AG10803 (cell line): ENCODE data around the gene PDSS2.

Source experiments
- DNase-seq: peaks from one replicate; pipeline ENCODE4 v3.0.0; 2010; ENCODE audit warnings: low read depth
- H3K4me3 ChIP-seq: 2 replicates; pipeline ENCODE4 v1.5.1; 2011; ENCODE audit warnings: mild to moderate bottlenecking, low read length, control low read depth
- CTCF ChIP-seq: conservative IDR thresholded peaks from 2 replicates; pipeline ENCODE4 v1.5.1; 2011; ENCODE audit warnings: mild to moderate bottlenecking, low read length, control low read depth, inconsistent platforms

Gene PDSS2

GRCh38 chr6:107235511-107235910 is 223.9 kb downstream of the PDSS2 start:
- TF ChIP-seq CTCF: no peak
- H3K4me3 ChIP-seq: no peak overlapping the region
- DNase-seq: no peak

GRCh38 chr6:107235007-107235406 is 224.4 kb downstream of the PDSS2 start:
- TF ChIP-seq CTCF: no peak
- no peak overlapping the region for H3K4me3 ChIP-seq
- DNase-seq: no peak

GRCh38 chr6:107231243-107231642 is 228.1 kb downstream of the PDSS2 start:
- DNase-seq: no peak
- no peak overlapping the region for H3K4me3 ChIP-seq

GRCh38 chr6:107230448-107230847 is 228.9 kb downstream of the PDSS2 start:
- DNase-seq: no peak
- no peak overlapping the region for H3K4me3 ChIP-seq
- no peak for TF ChIP-seq CTCF

More at GRCh38 chr6:107231243-107231642, 228.1 kb downstream of the PDSS2 start:
- no peak for TF ChIP-seq CTCF

GRCh38 chr6:107230024-107230423 is 229.3 kb downstream of the PDSS2 start:
- no peak overlapping the region for H3K4me3 ChIP-seq
- DNase-seq: no peak
- no peak for TF ChIP-seq CTCF

- no peak for TF ChIP-seq CTCF
- H3K4me3 ChIP-seq: no peak overlapping the region
- DNase-seq: no peak
These were observed 230.6 kb downstream of the PDSS2 start for GRCh38 chr6:107228754-107229153.

- DNase-seq: no peak
These were observed 237.8 kb downstream of the PDSS2 start for GRCh38 chr6:107221519-107221918.

More at GRCh38 chr6:107221519-107221918, 237.8 kb downstream of the PDSS2 start:
- no peak for TF ChIP-seq CTCF
- H3K4me3 ChIP-seq: no peak overlapping the region
